HG03521 (cell line): ENCODE results near the gene GFRA1.

Experiments
- ATAC-seq: cut with Tn5 transposase; IDR thresholded peaks from one replicate; pipeline ENCODE4 v1.9.1; 2021; ENCODE audit warnings: mild to moderate bottlenecking, moderate library complexity; ENCODE audit not compliant: unreplicated experiment

The GFRA1 gene, protein sequence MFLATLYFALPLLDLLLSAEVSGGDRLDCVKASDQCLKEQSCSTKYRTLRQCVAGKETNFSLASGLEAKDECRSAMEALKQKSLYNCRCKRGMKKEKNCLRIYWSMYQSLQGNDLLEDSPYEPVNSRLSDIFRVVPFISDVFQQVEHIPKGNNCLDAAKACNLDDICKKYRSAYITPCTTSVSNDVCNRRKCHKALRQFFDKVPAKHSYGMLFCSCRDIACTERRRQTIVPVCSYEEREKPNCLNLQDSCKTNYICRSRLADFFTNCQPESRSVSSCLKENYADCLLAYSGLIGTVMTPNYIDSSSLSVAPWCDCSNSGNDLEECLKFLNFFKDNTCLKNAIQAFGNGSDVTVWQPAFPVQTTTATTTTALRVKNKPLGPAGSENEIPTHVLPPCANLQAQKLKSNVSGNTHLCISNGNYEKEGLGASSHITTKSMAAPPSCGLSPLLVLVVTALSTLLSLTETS

DNA sequence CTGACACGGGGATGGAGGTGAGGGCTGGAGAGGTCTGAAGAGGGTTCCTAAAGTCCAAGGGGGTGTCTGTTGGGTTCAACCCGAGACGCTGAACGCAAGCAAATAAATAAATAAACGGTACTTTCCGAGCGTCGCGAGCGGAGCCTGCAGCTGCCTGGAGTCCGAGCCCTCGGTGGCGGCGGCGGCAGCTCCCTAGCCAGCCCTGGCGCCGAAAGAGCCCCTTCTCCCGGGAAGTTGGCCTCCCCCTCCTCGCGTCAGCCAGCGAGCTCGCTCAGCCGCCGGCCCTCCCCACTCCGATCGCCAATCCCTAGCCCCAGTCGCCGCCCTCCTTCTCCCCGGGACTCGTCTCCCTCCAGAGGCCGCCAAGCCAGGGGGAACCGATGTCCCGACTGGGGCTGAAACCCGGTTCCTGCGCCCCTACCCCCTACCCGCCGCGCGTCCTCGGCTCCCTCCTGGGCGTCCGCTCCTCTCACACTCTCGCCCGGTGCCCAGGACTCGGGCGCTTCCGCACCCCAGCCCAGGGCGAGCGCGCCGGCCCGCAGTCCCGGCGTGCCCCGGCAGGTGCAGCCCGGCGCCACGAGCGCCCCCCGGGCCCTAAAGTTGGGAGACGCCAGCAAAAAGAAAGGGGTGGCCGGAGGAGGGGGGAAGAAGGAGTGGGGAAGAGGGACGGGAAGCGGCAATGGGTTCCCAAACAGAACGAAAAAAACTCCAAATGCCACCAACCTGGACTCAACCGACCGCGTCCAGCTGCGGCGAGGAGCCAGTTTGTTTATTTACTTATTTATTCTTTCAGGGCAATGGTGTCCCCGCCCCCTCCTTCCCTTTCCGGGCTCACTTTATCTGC, at the start of gene GFRA1:
TSS of gene GFRA1 (minus strand) at position 767 of the 844 bp plus-strand sequence. CDS start 1,177 bp downstream, outside the sequence.
- ATAC-seq, result no peak

DNA sequence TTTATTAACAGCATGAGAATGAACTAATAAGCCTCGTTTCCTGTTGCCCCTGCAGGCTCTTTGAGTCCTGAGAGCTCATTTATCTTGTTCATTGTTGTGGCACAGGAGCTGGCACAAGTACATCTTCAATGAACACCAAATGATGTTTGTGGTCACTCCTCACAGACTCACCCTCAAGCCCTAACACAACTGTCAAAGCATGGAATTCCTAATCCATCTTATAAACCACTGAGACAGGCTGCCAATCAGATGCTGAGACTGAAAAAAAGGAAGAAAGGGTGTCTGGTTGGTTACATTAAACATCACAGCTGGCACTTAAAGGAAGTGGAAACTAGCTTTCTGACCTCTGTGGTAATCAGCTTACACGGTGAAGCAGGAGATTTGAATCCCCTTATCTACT, 43.5 kb upstream of the GFRA1 start:
- no peak for ATAC-seq

DNA sequence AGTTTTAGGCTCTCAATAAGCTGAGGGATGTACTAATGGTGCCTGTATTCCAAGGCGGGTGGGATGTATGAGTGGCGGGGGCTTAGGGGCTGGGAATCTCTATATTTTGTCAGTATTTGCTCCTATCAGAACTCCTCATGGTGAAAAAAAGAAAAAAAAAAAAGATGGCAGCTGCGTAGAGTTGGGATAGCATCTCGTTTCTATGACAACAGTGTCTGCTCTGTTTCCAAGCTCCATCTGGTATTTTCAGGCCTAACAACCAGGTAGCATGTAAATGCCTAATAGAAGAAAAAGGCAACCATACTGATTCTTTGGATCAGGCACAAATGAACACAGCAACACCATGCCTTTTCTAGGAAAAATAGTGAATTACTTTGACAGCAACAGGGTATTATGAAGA, 39.5 kb upstream of the GFRA1 start:
- ATAC-seq, result no peak

DNA sequence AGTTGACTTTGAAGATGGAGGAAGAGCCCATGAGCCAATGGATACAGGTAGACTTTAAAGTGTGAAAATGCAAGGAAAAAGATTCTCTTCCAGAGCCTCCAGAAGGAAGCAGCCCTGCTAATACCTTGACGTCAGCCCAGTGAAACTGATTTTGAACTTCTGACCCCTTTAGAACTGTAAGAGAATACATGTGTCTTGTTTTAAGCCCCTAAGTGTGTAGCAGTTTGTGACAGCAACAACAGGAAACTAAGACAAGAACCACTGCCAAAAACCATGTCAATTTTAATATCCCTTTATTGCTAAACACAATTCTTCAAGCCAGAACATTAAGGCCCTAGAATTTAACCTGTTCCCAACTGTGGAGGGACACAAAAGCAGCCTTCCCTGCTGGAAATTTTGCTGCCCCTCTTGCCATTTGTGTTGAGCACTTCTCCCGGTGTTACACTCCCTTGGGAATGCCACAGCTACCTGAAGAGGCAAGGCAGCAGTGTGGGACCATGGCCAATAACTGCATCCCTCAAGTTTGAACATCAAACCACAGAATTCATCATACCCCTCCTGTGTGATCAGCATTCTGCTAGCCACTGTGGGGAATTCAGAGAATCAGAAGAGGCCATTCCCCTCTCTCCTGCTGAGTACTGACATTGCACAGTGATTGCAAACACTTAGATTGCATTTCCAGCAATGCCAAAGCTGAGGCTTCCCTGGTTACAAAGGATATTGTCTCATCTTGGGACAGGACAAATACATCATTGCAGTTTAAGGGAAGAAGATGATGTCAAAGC, 38.9 kb upstream of the GFRA1 start:
- no peak for ATAC-seq

DNA sequence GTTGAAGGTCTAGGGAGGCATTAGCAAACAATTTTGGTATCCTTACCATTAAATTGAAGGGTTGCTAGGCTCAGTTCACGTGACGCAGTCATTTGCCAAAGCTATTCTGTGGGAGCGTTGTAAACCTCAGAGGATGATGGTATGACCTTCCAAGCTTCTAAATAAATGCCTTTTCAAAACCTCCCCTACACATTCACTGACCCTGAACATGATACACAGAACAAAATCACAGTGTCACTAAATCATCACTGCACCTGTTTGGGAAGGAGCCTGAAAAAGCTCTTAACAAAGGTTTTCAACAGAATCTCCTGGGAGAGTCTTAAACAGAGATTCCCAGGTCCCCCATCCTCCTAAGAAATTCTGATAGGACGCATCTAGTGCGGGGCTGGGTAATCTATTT, 38.0 kb upstream of the GFRA1 start:
- ATAC-seq, result no peak

DNA sequence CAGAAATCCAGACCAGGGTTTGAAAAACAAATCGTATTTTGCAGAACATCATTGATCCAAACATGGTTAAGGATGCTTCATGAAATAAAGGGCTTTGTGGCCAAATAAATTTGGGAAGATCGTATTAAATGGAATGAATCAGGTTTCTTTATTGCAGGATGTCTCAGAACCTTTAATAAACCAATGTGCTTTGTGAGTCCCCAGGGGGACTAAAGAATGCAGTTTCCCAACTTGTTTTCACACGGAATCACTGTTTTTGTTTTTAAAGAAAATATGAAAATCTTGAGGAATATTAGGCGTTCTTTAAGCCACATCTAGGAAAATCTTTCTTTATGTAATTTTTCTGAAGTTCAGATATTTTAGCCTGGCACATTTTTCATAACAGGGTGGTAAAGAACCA, 34.4 kb upstream of the GFRA1 start:
- ATAC-seq, result no peak

DNA sequence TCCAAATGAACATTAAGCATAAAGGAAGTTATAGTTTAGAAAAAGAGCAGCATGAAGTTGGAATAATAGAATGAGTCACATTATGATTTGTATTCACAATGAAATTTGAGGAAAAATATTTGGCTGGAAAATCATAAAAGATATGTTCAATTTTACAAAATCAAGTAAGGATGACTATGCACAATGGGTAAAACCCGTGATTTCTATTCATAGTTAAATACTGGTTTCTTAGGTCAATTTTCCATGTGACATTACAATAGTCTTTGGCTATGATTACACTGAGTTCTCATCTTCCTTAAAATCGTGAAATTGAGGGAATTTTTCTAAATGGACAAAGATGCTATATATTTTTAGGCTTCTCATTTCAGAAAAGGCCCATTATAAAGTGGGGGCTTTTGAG, 33.8 kb upstream of the GFRA1 start:
- no peak for ATAC-seq

DNA sequence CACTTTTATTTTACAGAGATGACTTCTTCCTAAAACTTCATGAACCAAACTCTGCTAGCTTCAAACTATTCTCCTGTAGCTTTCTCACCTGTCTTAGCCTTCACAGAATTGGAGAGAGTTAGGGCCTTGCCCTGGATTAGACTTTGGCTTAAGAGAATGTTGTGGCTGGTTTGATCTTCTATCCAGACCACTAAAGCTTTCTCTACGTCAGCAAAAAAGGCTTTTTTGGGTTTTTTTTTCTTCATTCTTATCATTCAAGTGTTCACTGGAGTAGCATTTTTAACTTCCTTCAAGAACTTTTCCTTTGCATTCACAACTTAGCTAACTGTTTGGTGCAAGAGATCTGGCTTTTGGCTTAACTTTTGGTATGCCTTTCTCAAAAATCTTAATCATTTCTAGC, 31.9 kb upstream of the GFRA1 start:
- no peak for ATAC-seq

DNA sequence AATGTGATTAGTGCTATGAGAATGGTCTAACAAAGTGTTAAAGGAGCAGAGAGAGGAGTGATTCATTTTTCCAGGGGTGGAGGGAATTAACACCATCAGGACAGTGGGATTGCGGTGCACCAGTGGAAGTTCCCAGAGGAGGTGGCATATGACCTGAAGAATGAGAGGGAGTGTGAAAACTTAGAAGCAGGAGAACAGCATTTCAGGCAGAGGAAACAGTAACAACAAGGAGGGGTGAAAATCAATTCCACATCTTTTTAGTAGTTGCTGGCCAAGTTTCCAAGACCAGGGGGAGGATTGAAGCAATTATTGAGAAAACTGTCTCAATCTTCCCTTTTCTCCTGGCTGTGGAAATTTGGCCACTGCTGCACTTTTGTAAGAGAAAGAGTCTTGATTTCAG, 27.5 kb upstream of the GFRA1 start:
- ATAC-seq, result no peak

DNA sequence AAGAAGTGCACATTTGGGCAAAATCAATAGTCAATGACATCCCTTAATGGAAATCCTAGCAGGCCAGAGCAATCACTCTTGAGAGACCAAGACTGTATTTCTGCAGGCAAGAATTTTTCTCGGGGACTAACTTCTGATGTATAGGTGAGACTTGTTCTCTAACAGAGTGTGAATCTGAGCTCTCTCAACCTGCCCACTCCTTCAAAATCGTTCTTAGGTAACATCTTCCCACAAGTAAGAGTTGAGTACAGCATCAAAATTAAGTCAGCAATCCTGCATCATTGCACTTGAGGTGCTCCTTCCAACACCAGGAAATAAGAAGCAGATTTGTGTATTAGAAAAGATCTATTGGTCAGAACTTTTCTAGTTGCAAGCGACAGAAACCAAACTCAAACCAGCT, 25.6 kb upstream of the GFRA1 start:
- no peak for ATAC-seq

DNA sequence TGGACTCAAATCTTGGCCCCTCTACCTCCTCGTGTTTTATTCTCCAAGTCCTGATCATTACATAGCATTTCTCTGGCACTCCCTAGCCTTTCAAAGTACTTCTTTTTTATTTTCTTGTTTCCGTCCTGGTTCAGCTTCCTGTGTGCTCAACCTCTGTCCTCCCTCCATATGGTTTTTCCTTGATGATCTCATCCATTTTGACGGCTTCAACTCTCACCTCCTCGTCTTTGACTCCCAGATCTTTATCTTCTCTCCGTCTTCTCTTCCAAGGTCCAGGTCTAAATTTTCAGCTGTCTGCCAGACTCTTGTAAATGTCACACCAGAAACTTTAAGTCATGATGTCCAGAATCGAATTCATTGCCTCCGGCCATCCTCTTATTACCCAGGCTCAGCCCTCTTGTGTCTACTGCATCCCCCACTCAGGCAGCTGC, 23.3 kb upstream of the GFRA1 start:
- no peak for ATAC-seq

DNA sequence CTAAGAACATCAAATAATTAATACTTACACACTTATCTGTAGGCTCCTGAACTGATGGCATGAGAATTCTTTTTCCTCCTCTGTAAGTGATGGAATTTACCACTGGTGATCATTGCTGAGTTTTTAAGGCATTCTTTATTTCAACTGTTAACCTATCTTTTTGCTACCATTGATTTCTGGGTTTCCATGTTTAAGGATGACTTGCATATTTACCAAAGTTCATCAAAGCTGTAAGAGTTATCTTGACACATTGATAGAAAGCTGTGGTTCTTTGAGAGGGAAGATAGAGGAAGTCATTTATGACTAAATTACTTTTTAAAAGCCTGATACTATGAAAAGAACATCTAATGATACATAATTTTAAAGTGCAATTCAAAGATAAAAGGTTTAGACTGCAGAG, 19.5 kb upstream of the GFRA1 start:
- ATAC-seq, result no peak

DNA sequence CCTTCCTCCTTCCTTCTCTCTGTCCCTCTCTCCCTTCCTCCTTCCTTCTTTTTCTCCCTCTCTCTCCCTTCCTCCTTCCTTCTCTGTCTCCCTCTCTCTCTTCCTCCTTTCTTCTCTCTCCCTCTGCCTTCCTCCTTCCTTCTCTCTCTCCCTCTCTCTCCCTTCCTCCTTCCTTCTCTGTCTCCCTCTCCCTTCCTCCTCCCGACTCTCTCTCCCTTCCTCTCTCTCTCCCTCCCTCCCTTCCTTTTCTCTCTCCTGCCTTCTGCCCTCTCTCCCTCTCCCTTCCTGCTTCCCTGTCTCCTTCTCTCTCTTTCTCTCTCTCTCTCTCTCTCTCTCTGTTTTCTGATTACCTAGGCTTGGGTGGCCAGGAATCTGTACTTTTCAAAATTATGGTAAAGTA, 16.6 kb upstream of the GFRA1 start:
- no peak for ATAC-seq

DNA sequence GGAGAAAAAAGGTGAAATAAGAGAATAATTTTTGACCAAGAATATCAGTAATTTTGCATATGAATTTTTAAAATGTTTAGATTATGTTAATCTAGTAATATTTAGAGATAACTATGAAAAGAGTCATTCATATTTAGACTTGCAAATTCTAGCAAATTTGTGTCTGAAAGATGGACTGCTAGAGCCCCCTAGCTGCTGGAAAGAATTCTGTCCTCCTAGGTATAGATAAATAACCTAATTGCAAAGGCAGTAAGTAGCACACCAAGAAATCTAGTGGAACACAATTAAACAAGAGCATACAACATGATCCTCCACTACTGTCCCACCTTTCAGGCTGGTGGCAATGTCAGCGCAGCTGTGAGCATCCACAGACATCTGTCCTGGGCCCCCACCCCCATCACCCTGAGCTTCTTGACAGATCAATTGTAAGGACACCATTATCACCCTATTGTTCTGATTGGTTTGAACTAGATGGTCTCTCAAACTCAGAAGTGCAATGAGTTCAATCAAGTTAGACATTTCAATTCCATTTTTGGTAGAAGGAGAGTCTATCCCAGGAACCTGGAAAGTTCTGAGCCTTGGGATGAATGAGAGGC, 15.0 kb upstream of the GFRA1 start:
- ATAC-seq, result no peak

DNA sequence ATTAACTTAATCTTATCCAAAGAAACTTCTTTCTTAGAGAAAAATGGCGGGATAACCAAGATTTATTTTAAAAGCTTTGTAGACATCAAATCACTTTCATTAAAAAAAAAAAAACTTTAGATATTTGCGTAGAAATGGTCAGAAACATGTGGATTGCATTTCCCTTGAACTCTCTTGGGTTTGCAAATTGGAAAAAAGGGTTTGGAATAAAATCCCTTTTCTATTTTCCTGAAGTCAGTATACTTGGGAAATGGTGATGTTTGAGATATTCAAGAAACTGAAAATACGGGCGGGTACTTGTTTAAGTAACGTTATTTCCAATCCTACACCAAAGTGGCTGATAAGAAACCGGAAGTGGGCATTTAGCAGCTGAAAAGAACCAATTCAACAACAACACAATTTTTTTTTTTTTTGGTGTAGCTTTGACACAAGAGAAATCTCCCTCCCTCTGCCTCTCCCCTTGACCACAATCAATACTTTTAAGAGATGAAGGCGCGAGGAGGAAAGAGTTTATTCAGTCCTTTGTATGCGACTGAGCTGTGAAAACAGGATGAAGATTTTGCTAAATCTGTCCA, 13.7 kb upstream of the GFRA1 start:
- ATAC-seq, result no peak

DNA sequence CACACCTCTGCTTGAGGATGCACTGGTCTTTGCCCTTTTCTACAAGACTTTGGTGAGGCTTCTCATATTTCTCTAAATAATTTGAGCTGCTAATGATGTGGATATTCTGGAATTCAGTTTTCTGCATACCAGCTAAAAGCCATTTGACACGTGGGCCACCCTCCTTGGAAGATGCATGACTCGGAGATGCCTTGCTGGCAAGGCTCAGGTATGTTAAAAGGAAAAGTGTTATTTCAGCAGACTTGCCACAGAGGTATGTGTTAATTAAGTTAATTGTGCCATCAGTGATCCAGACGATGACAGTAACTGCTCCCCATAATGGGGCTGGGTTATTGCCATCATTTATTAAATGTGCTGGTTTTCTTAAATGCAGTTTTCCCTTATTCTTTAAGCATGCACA, 8.8 kb upstream of the GFRA1 start:
- ATAC-seq, result no peak

DNA sequence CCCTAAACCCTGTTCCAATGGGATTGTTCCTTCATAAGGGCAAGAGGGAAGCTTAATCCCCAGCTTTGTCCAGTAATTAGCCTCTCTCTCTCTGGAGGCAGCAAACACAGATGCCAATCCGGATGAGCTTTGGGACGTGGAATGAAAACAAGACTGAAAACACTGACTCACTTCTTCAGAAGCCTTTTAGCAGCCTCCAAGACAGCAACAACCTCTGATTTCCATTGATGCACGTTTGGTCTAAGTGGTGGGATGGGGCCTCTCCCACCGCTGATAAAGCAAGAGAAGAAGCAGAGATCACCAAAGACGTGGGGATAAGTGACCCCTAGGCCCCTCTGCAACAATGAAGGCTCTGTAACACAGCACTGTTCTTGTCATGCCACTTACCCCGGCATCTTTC, 5.8 kb upstream of the GFRA1 start:
- ATAC-seq, result no peak

DNA sequence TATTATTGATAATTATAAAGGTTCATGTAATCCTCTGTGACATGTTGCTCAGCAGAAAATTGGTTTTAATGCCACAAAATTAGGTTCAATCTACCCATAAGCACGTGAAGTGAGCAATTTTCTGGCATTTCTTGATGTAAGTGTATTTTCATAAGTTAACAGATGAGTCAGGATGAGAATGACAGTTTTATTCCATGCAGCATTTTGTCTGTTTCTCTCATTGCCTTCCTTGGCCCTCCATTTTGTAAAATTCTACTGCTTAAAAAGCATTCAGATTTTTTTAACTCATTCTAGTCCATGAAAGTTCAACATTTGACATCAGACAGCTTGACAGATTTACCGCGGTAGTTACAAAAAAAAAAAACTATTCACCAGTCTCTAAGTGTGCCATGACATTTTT, 4.0 kb upstream of the GFRA1 start:
- no peak for ATAC-seq

DNA sequence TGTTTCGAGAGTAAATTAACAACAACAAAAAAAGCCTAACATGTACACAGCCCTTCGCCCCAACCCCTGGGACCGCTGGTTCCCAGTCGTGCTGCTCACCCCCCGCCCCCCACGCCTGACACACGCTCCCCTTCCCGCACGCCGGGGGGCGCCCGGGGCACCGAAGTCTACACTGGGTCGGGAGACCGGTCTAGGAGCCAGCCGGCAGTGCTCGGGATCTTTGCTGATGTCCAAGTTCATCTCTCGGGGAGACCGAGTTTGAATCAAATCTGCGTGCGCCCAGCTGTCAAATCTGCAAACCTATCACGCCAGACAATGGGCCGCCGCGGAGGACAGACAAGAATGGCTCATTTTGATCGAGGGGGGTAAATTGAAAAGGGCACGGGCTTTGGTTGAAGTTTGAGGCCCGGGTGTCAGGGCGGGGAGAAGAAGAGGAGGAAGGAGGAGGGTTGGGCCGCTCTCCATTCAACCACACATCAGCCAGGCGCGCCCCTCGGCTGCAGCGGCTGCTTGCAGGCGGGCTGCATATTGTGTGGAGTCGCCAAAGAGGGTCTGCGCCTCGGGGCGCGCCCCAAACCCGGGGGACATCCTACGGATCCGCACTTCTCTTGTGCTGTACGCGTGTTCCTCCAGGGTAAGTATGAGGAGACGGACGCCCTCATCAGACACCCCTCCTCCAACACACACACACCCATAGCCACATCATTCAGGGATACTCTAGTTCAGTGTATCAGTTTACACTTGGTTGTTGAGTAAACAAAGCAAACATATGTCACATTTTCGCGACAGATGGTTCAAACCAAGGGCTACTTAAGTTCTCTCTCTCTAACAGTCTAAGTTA, 1.3 kb upstream of the GFRA1 start:
- ATAC-seq, result no peak
